HG03575 (cell line): Measurements from ENCODE around the gene ZYX.
A peak's percentile ranks its signal among the peaks of the same experiment; 100 is the strongest.

Experiments
- ATAC-seq: cut with Tn5 transposase; IDR thresholded peaks from one replicate; pipeline ENCODE4 v1.9.1; 2021; ENCODE audit not compliant: unreplicated experiment, insufficient number of reproducible peaks, low FRiP score; ENCODE audit errors: extremely low read depth

Gene ZYX

GRCh38 chr7:143380646-143381426 is at the start of gene ZYX:
Gene ZYX (plus strand): TSS chr7:143381345. CDS start chr7:143381572, 227 bp downstream.
- peak; percentile 31 for ATAC-seq

GRCh38 chr7:143334244-143334643 is 46.9 kb upstream of the ZYX start:
- ATAC-seq, result no peak

GRCh38 chr7:143337216-143337615 is 43.9 kb upstream of the ZYX start:
- no peak for ATAC-seq

GRCh38 chr7:143341842-143342241 is 39.3 kb upstream of the ZYX start:
- no peak for ATAC-seq

GRCh38 chr7:143343596-143343995 is 37.5 kb upstream of the ZYX start:
- ATAC-seq, result no peak

GRCh38 chr7:143345428-143345900 is 35.7 kb upstream of the ZYX start:
- ATAC-seq, result no peak

GRCh38 chr7:143346018-143346417 is 35.1 kb upstream of the ZYX start:
- ATAC-seq, result no peak

- no peak for ATAC-seq
Measured at GRCh38 chr7:143347950-143348349, 33.2 kb upstream of the ZYX start.

- no peak for ATAC-seq
Measured at GRCh38 chr7:143351060-143351459, 30.1 kb upstream of the ZYX start.

- no peak for ATAC-seq
Measured at GRCh38 chr7:143351574-143351973, 29.6 kb upstream of the ZYX start.

GRCh38 chr7:143352531-143353002 is 28.6 kb upstream of the ZYX start:
- ATAC-seq, result no peak

- no peak for ATAC-seq
Measured at GRCh38 chr7:143354376-143354775, 26.8 kb upstream of the ZYX start.

GRCh38 chr7:143354965-143355364 is 26.2 kb upstream of the ZYX start:
- ATAC-seq, result no peak

GRCh38 chr7:143355450-143356385 is 25.4 kb upstream of the ZYX start:
- ATAC-seq, result no peak

- ATAC-seq, result no peak
Measured at GRCh38 chr7:143356414-143357050, 24.6 kb upstream of the ZYX start.

GRCh38 chr7:143358626-143359025 is 22.5 kb upstream of the ZYX start:
- ATAC-seq, result no peak

- no peak for ATAC-seq
Measured at GRCh38 chr7:143359771-143360353, 21.3 kb upstream of the ZYX start.

GRCh38 chr7:143360788-143361551 is 20.2 kb upstream of the ZYX start:
- ATAC-seq, result no peak
